NCI-H1048 (cell line): ENCODE measurements around the gene TXNL1.
A peak's percentile ranks its signal among the peaks of the same experiment; 100 is the strongest.
"Not testable (repeated sequence)": the region's sequence is repeated elsewhere in the genome, so short reads cannot be mapped to it uniquely, and the experiment has no call there.

Experiments used
- DNase-seq: peaks from one replicate; lab custom pipeline; 2025; lab: John Stamatoyannopoulos, UW

TXNL1 gene

GRCh38 chr18:56645415-56646016, 7.1 kb upstream of the TXNL1 start:
- DNase-seq = no peak

GRCh38 chr18:56643381-56643780, 5.0 kb upstream of the TXNL1 start:
- no peak for DNase-seq

- no peak for DNase-seq
Measured at GRCh38 chr18:56641714-56642337, 3.4 kb upstream of the TXNL1 start.

GRCh38 chr18:56639571-56639970, 1.2 kb upstream of the TXNL1 start:
- no peak for DNase-seq

- DNase-seq = no peak
Measured at GRCh38 chr18:56639104-56639381, 651 bp upstream of the TXNL1 start.

GRCh38 chr18:56637711-56638231, 621 bp downstream of the TXNL1 start:
- DNase-seq = no peak

- no peak for DNase-seq
Measured at GRCh38 chr18:56637176-56637575, 1.2 kb downstream of the TXNL1 start.

- DNase-seq = no peak
Measured at GRCh38 chr18:56635007-56635406, 3.4 kb downstream of the TXNL1 start.

- no peak for DNase-seq
Measured at GRCh38 chr18:56632070-56633022, 6.0 kb downstream of the TXNL1 start.

- no peak for DNase-seq
Measured at GRCh38 chr18:56627991-56628390, 10.4 kb downstream of the TXNL1 start.

GRCh38 chr18:56615738-56616520, 22.5 kb downstream of the TXNL1 start:
- DNase-seq = no peak

- DNase-seq = no peak
Measured at GRCh38 chr18:56606618-56607017, 31.8 kb downstream of the TXNL1 start.

- DNase-seq = no peak
Measured at GRCh38 chr18:56598422-56598821, 40.0 kb downstream of the TXNL1 start.

GRCh38 chr18:56593906-56594305, 44.5 kb downstream of the TXNL1 start:
- no peak for DNase-seq

GRCh38 chr18:56580026-56580425, 58.4 kb downstream of the TXNL1 start:
- DNase-seq = no peak

GRCh38 chr18:56579451-56579850, 58.9 kb downstream of the TXNL1 start:
- DNase-seq = no peak

GRCh38 chr18:56576826-56577573, 61.4 kb downstream of the TXNL1 start:
- no peak for DNase-seq

GRCh38 chr18:56575819-56576663, 62.4 kb downstream of the TXNL1 start:
- peak; percentile 3 for DNase-seq

- DNase-seq = no peak
Measured at GRCh38 chr18:56574861-56575260, 63.5 kb downstream of the TXNL1 start.

GRCh38 chr18:56572267-56572666, 66.1 kb downstream of the TXNL1 start:
- DNase-seq = not testable (repeated sequence)
